HG03060 (cell line): Measurements from ENCODE around the gene TBCD.
"Not testable (repeated sequence)": the region's sequence is repeated elsewhere in the genome, so short reads cannot be mapped to it uniquely, and the experiment has no call there.

Source experiments
- ATAC-seq: cut with Tn5 transposase; IDR thresholded peaks from one replicate; pipeline ENCODE4 v1.9.1; 2021; ENCODE audit warnings: low read depth, moderate number of reproducible peaks; ENCODE audit not compliant: unreplicated experiment

Gene TBCD

GRCh38 chr17:82981141-82981730 lies 229.4 kb downstream of the TBCD start:
- ATAC-seq: no peak

- no peak for ATAC-seq
These were observed 231.8 kb downstream of the TBCD start for GRCh38 chr17:82983510-82984248.

- ATAC-seq: not testable (repeated sequence)
These were observed 232.4 kb downstream of the TBCD start for GRCh38 chr17:82984249-82984617.

GRCh38 chr17:82984751-82985427 lies 233.0 kb downstream of the TBCD start:
- ATAC-seq: no peak

GRCh38 chr17:82985428-82985805 lies 233.6 kb downstream of the TBCD start:
- ATAC-seq: no peak

GRCh38 chr17:82985973-82986372 lies 234.1 kb downstream of the TBCD start:
- ATAC-seq: no peak

- ATAC-seq: not testable (repeated sequence)
These were observed 237.2 kb downstream of the TBCD start for GRCh38 chr17:82989051-82989450.

GRCh38 chr17:82989881-82990280 lies 238.0 kb downstream of the TBCD start:
- no peak for ATAC-seq

- ATAC-seq: no peak
These were observed 241.1 kb downstream of the TBCD start for GRCh38 chr17:82993005-82993404.
